ENCODE results near the gene GLRA3. TPM values are rescaled to one million over a fixed set of nuclear protein-coding genes. Genes with fewer than 3 reads are reported as not detected.
"Not testable (repeated sequence)": the region's sequence is repeated elsewhere in the genome, so short reads cannot be mapped to it uniquely, and the experiment has no call there.

GLRA3 gene
- total RNA-seq (ENCODE audit: low replicate concordance), result not detected in 2 replicates

DNA sequence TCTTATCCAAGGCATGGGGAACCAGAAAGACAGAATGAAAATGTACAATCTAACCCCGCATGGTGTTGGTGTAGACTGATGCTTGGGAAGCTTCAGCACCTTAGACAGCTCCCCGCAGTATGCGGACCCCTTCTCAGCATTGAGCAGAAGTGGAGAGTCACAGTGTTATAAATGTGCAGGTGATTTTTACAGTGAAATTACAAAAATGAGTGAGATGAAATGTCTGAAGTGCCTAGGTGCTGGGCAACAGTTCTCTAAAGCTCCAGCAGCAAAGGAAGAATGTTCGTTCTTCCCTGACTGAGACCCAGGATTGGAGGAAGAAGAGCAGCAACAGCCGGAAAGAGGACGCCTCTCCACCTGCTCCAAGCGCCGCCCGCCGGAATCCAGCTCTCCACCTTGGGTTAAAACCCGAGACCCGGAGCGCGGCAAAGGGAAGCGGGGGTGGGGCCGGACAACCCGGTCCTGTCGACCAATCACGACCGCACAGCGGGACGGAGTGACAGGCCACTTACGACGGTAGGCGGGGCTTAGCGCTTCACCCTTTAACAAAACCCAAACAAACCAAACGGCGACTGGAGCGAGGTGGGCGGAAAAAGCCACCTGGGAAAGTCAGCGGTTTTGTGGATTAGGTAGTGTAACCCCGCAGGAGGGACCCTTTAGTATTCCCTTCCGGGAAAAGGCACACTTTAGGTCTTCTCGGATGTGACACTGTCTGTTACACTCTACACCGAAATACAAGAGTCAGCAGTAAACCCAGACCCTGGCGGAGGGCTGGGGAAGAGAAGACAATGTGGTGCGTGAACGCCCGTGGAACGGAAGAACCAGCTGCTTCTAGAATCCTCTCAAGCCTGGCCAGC lies at the start of gene GLRA3:
Gene GLRA3 (minus strand): TSS at position 403 of the 857 bp plus-strand sequence. CDS start 436 bp downstream, outside the sequence.
- no peak within 1 kb of the TSS for H3K9ac ChIP-seq
- no peaks in the 10 kb centered on the region for H3K36me3 ChIP-seq
- Mint-ChIP-seq H3K36me3 (no peaks in the 10 kb centered on the region), H3K27ac (no peak within 1 kb of the TSS), H3K9me3 (no peaks in the 10 kb centered on the region), H3K27me3 (ENCODE audit: insufficient read depth, low read depth) (peaks cover 2% of the 10 kb centered on the region), H3K4me1 (peaks cover 11% of the 10 kb centered on the region), H3K4me3 (peak within 1 kb of the TSS; percentile 86)
- H3K4me1 ChIP-seq, result no peaks in the 10 kb centered on the region
- peaks cover 4% of the 10 kb centered on the region for H3K27me3 ChIP-seq
- H4K20me1 ChIP-seq (ENCODE audit: low read depth), result no peaks in the 10 kb centered on the region
- H3K4me2 ChIP-seq, result peak within 1 kb of the TSS; percentile 86
- no peaks in the 10 kb centered on the region for H3K79me2 ChIP-seq (ENCODE audit: low read depth)
- no peaks in the 10 kb centered on the region for H3K9me3 ChIP-seq (ENCODE audit: low read depth)
- H3F3A ChIP-seq (ENCODE audit: low read depth), result peaks cover 16% of the 10 kb centered on the region
- peak; percentile 98 for DNase-seq (ENCODE audit: low spot score)
- H3K27ac ChIP-seq, result peak within 1 kb of the TSS; percentile 38
- H2AFZ ChIP-seq (replicated peaks), result peak within 1 kb of the TSS; percentile 94
- no peak for TF ChIP-seq EZH2 (IDR thresholded peaks at IDR 0.05)
- peak; percentile 26 for TF ChIP-seq CTCF (IDR thresholded peaks at IDR 0.05)
- peak within 1 kb of the TSS; percentile 70 for H3K4me3 ChIP-seq

DNA sequence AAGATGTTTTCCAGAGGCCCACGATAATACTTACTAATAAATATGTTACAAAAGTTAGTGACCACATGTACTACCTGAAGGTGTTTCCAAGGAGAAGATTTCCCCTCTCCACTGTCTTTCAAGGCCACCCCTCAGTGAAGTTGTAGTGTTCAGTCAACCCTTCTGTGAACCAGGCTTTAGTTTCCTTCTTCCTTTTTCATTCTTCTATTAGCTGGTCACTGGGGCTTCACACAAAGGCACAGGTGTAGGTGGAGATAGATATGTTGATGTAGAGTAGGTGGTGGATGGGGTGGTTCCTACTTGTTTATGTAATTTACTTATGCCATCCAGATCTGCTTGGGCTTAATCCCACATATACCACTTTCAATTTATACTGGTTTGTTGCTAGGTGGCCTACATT lies 45.9 kb upstream of the GLRA3 start:
- H3K36me3 Mint-ChIP-seq, result no peaks in the 10 kb centered on the region
- no peak overlapping the region for H3K27ac Mint-ChIP-seq
- H3K9me3 Mint-ChIP-seq, result no peaks in the 10 kb centered on the region
- no peak overlapping the region for H3K4me3 Mint-ChIP-seq
- no peak for TF ChIP-seq EZH2 (IDR thresholded peaks at IDR 0.05)
- no peak for TF ChIP-seq EZH2phosphoT487 (IDR thresholded peaks at IDR 0.05)
- no peak for TF ChIP-seq CTCF (IDR thresholded peaks at IDR 0.05)
- Histone ChIP-seq H3K9me3 (ENCODE audit: low read depth) (no peaks in the 10 kb centered on the region), H3K36me3 (no peaks in the 10 kb centered on the region), H3K27ac (no peak overlapping the region), H3K9ac (no peak overlapping the region), H2AFZ (replicated peaks) (no peak overlapping the region), H4K20me1 (ENCODE audit: low read depth) (no peaks in the 10 kb centered on the region), H3K27me3 (no peaks in the 10 kb centered on the region), H3K4me1 (no peaks in the 10 kb centered on the region), H3K4me3 (no peak overlapping the region), H3K79me2 (ENCODE audit: low read depth) (no peaks in the 10 kb centered on the region), H3K4me2 (no peak overlapping the region), H3F3A (ENCODE audit: low read depth) (no peaks in the 10 kb centered on the region)
- DNase-seq (ENCODE audit: low spot score), result no peak
- H3K27me3 Mint-ChIP-seq (ENCODE audit: insufficient read depth, low read depth), result no peaks in the 10 kb centered on the region
- no peaks in the 10 kb centered on the region for H3K4me1 Mint-ChIP-seq

- H2AFZ ChIP-seq (replicated peaks), result no peak overlapping the region
- DNase-seq (ENCODE audit: low spot score), result peak; percentile 41
- H3K36me3 ChIP-seq, result no peaks in the 10 kb centered on the region
- H3K9me3 ChIP-seq (ENCODE audit: low read depth), result no peaks in the 10 kb centered on the region
- no peak overlapping the region for H3K4me3 Mint-ChIP-seq
- no peak overlapping the region for H3K27ac Mint-ChIP-seq
- no peaks in the 10 kb centered on the region for H3K27me3 Mint-ChIP-seq (ENCODE audit: insufficient read depth, low read depth)
- no peak overlapping the region for H3K27ac ChIP-seq
- no peaks in the 10 kb centered on the region for H3K79me2 ChIP-seq (ENCODE audit: low read depth)
- H3F3A ChIP-seq (ENCODE audit: low read depth), result no peaks in the 10 kb centered on the region
- H4K20me1 ChIP-seq (ENCODE audit: low read depth), result no peaks in the 10 kb centered on the region
- H3K4me1 Mint-ChIP-seq, result no peaks in the 10 kb centered on the region
- no peaks in the 10 kb centered on the region for H3K36me3 Mint-ChIP-seq
- H3K4me2 ChIP-seq, result no peak overlapping the region
- H3K9ac ChIP-seq, result no peak overlapping the region
- H3K9me3 Mint-ChIP-seq, result no peaks in the 10 kb centered on the region
- H3K4me1 ChIP-seq, result no peaks in the 10 kb centered on the region
- H3K4me3 ChIP-seq, result no peak overlapping the region
- no peaks in the 10 kb centered on the region for H3K27me3 ChIP-seq
- peak; percentile 62 for TF ChIP-seq CTCF (IDR thresholded peaks at IDR 0.05)
- no peak for TF ChIP-seq EZH2phosphoT487 (IDR thresholded peaks at IDR 0.05)
Observed at GRCh38 chr4:174873931-174874330, 44.9 kb upstream of the GLRA3 start.

DNA sequence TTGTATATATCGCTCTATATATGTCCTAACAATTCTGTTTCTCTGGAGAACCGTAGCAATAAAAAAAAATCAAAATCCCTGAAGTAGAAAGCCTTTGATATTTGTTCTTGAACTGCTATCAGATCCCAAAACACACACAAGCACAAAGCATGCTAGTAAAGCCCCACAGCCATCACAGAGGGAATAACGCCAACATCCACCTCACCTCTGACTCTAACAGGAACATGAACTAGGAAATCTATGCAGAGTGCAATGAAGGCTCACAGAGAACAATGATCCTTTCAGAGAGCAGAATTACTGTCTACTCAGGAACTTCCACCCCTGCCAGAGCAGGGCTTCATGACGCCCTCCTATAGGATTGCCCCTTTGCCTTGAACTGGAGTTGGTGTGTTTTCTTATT lies 44.1 kb upstream of the GLRA3 start:
- H3K4me3 ChIP-seq; H4K20me1 ChIP-seq (ENCODE audit: low read depth); H3K36me3 ChIP-seq; H3K9me3 ChIP-seq (ENCODE audit: low read depth); H3K27me3 ChIP-seq; H3K4me2 ChIP-seq; H3K4me1 Mint-ChIP-seq; H3F3A ChIP-seq (ENCODE audit: low read depth); H3K27ac Mint-ChIP-seq; H3K9me3 Mint-ChIP-seq; DNase-seq (ENCODE audit: low spot score); H3K9ac ChIP-seq; H3K4me3 Mint-ChIP-seq; H3K27me3 Mint-ChIP-seq (ENCODE audit: insufficient read depth, low read depth); H2AFZ ChIP-seq (replicated peaks); H3K79me2 ChIP-seq (ENCODE audit: low read depth); H3K36me3 Mint-ChIP-seq; H3K4me1 ChIP-seq; H3K27ac ChIP-seq: not testable (repeated sequence)

All from neural progenitor cell (in vitro differentiated cells).